MM.1S (cell line): Measurements from ENCODE around the gene AKAP5.

Experiments used
- EZH2phosphoT487 ChIP-seq: fragments of 300-600 bp; sonication (generic); IDR thresholded peaks from 2 replicates; pipeline ENCODE4 v1.6.1; 2018; ENCODE audit warnings: antibody characterized with exemption, low read length
- TF ChIP-seq, protein P1 (sequence below): fragments of 300-600 bp; sonication (generic); IDR thresholded peaks from 2 replicates; pipeline ENCODE4 v1.5.1; 2016; ENCODE audit warnings: antibody characterized with exemption, low read length, mixed read lengths

DNA sequence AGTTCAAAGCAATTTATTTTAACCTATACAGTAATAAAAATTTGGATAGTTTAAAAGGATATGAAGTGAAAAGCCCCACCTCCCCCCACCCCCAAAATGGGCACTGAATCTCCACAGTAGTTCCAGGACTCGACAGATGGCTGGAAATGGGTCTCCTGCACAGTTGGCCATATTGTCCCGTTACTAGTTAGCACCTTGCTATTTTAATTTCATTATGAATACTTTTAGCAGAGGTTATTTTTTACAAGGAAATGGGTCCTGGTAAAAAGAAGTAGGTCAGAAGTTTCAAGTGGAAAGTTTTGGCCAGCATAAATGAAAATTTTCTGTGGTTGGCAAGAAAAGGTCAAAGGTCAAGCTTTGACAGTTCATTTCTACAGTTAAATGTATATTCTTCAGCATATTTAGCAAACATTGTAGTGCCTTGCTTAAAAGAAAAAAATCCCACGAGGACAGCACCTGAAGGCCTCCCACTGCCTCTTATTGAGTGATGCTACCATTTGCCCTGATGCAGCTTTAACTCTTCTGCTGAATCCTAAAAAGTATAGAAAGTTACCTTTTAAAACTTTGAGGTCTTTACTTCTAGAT is 48.9 kb upstream of the AKAP5 start:
- TF ChIP-seq EZH2phosphoT487, result no peak
- TF ChIP-seq, protein P1, sequence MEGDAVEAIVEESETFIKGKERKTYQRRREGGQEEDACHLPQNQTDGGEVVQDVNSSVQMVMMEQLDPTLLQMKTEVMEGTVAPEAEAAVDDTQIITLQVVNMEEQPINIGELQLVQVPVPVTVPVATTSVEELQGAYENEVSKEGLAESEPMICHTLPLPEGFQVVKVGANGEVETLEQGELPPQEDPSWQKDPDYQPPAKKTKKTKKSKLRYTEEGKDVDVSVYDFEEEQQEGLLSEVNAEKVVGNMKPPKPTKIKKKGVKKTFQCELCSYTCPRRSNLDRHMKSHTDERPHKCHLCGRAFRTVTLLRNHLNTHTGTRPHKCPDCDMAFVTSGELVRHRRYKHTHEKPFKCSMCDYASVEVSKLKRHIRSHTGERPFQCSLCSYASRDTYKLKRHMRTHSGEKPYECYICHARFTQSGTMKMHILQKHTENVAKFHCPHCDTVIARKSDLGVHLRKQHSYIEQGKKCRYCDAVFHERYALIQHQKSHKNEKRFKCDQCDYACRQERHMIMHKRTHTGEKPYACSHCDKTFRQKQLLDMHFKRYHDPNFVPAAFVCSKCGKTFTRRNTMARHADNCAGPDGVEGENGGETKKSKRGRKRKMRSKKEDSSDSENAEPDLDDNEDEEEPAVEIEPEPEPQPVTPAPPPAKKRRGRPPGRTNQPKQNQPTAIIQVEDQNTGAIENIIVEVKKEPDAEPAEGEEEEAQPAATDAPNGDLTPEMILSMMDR, result no peak
